ENCODE measurements around the gene VAX1.

DNA sequence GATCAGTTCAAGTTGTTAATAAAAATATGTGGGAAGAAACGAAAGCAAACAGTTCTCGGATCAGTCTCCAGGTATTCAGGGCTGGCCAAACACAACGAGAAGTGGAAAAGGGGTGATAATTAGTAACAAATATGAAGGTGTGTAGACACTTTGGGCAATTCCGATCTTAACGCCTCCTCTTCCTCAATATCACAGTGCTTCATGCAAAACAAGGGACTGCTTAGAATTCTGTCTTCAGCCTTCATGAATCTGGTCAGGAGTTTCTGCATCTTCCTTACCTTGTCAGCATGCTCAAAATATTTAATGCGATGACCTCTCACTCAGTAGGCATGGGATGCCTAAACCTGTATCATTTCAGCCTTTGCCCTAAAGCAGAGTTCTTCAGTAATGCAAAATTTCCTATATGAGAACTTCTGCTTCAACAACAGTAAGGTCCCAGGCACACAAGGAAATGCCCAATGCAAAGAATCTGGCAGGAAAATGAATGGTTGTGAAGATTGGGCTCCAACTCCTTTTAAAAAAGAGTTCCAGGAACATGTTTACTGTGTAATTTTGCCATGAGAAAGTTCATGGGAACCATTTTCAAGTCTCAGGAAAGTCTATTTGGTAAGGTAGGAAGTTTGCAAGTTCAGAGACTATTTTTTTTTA is 23.4 kb upstream of the VAX1 start:
- TF ChIP-seq, protein P1, sequence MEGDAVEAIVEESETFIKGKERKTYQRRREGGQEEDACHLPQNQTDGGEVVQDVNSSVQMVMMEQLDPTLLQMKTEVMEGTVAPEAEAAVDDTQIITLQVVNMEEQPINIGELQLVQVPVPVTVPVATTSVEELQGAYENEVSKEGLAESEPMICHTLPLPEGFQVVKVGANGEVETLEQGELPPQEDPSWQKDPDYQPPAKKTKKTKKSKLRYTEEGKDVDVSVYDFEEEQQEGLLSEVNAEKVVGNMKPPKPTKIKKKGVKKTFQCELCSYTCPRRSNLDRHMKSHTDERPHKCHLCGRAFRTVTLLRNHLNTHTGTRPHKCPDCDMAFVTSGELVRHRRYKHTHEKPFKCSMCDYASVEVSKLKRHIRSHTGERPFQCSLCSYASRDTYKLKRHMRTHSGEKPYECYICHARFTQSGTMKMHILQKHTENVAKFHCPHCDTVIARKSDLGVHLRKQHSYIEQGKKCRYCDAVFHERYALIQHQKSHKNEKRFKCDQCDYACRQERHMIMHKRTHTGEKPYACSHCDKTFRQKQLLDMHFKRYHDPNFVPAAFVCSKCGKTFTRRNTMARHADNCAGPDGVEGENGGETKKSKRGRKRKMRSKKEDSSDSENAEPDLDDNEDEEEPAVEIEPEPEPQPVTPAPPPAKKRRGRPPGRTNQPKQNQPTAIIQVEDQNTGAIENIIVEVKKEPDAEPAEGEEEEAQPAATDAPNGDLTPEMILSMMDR (conservative IDR thresholded peaks at IDR 0.05), result no peak
- TF ChIP-seq ZFX (IDR thresholded peaks at IDR 0.05), result no peak

Measured in C4-2B (cell line).